ENCODE measurements around the gene PLCD3. TPM values are rescaled to one million over a fixed set of nuclear protein-coding genes. Genes with fewer than 3 reads are reported as not detected.

The PLCD3 gene
- total and polyA plus RNA-seq, 12 donors: 5.8 to 246 (median 82.2) TPM

- no peak overlapping the region for H3K27ac ChIP-seq
- peaks cover 0 to 17% of the 10 kb centered on the region in 2 donors for H3K36me3 ChIP-seq (replicated peaks in 1 of 2)
- no peak for DNase-seq
- H3K4me1 ChIP-seq (replicated peaks in 1 of 2): peaks cover 13 to 16% of the 10 kb centered on the region in 2 donors
- intact Hi-C loops (cut with DNase I): no loop called here
- H3K9me3 ChIP-seq (replicated peaks in 1 of 3): no peaks in the 10 kb centered on the region
- no peaks in the 10 kb centered on the region for H3K27me3 ChIP-seq
- 84 to 91% (median 86%) methylated on average over 7 to 8 of the region's 8 CpGs for WGBS, 4 donors
- no peak overlapping the region for H3K4me3 ChIP-seq
- no peak for TF ChIP-seq POLR2A (IDR thresholded peaks at IDR 0.05)
- TF ChIP-seq, protein P1, sequence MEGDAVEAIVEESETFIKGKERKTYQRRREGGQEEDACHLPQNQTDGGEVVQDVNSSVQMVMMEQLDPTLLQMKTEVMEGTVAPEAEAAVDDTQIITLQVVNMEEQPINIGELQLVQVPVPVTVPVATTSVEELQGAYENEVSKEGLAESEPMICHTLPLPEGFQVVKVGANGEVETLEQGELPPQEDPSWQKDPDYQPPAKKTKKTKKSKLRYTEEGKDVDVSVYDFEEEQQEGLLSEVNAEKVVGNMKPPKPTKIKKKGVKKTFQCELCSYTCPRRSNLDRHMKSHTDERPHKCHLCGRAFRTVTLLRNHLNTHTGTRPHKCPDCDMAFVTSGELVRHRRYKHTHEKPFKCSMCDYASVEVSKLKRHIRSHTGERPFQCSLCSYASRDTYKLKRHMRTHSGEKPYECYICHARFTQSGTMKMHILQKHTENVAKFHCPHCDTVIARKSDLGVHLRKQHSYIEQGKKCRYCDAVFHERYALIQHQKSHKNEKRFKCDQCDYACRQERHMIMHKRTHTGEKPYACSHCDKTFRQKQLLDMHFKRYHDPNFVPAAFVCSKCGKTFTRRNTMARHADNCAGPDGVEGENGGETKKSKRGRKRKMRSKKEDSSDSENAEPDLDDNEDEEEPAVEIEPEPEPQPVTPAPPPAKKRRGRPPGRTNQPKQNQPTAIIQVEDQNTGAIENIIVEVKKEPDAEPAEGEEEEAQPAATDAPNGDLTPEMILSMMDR (IDR thresholded peaks at IDR 0.05): no peak
Measured at GRCh38 chr17:45119964-45120363, 12.4 kb downstream of the PLCD3 start.

DNA sequence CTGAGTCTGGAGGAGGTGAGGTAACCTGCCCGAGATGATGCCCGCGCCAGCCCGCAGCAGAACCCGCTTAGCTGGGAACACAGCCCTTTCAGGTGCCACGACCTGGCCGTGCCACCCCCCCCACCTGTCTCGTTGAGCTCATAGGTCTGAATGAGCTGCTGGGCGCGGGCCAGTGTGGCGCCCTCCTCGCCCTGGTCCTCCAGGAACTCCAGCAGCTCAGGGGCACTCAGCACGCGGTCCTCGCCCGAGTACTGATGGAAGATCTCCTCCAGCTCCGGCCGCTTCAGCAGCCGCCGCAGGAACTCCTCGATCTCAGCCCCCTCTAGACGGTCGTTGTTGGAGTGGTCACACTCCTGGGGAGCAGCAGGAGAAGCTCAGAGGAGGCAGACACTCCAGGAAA, 13.6 kb downstream of the PLCD3 start:
- Histone ChIP-seq H3K36me3 (replicated peaks in 1 of 2) (peaks cover 0 to 17% of the 10 kb centered on the region in 2 donors), H3K9me3 (replicated peaks in 1 of 3) (no peaks in the 10 kb centered on the region), H3K27me3 (no peaks in the 10 kb centered on the region), H3K4me1 (replicated peaks in 1 of 2) (peaks cover 3 to 4% of the 10 kb centered on the region in 2 donors), H3K4me3 (no peak overlapping the region), H3K27ac (no peak overlapping the region)
- intact Hi-C loops (cut with DNase I): no loop called here
- WGBS, 4 donors: 89 to 94% (median 94%) methylated on average over 11 to 23 of the region's 23 CpGs
- no peak for DNase-seq
- TF ChIP-seq, protein P1 (IDR thresholded peaks at IDR 0.05): no peak
- no peak for TF ChIP-seq POLR2A (IDR thresholded peaks at IDR 0.05)

- intact Hi-C loops (cut with DNase I): no loop called here
- no peak for DNase-seq
- Histone ChIP-seq H3K9me3 (replicated peaks in 1 of 3) (no peaks in the 10 kb centered on the region), H3K27me3 (no peaks in the 10 kb centered on the region), H3K4me1 (replicated peaks in 1 of 2) (peaks cover 0 to 3% of the 10 kb centered on the region in 2 donors), H3K36me3 (replicated peaks in 1 of 2) (peaks cover 0 to 20% of the 10 kb centered on the region in 2 donors), H3K4me3 (no peak overlapping the region), H3K27ac (no peak overlapping the region)
- WGBS, 4 donors: 86 to 91% (median 90%) methylated on average over 11 to 20 of the region's 20 CpGs
- no peak for TF ChIP-seq POLR2A (IDR thresholded peaks at IDR 0.05)
- TF ChIP-seq, protein P1 (IDR thresholded peaks at IDR 0.05): no peak
Measured at GRCh38 chr17:45117848-45118646, 14.3 kb downstream of the PLCD3 start.

DNA sequence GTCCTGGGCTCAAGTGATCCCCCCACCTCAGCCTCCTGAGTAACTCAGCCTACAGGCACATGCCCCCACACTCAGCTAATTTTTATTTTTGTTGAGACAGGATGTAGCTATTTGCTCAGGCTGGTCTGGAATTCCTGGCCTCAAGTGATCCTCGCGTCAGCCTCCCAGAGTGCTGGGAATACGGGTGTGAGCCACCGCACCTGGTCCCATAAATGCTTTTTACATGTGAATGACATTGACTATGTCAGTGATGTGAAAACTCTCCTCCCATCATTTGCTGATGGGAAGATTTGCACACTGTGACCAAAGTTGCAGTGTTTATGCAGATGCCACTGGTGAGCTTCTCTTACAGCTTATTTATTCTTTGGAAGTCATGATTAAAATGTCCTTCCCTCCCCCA, 15.0 kb downstream of the PLCD3 start:
- TF ChIP-seq, protein P1 (IDR thresholded peaks at IDR 0.05): no peak
- TF ChIP-seq POLR2A (IDR thresholded peaks at IDR 0.05): no peak
- intact Hi-C loops (cut with DNase I): no loop called here
- Histone ChIP-seq H3K27me3 (no peaks in the 10 kb centered on the region), H3K4me3 (no peak overlapping the region), H3K27ac (no peak overlapping the region), H3K9me3 (replicated peaks in 1 of 3) (no peaks in the 10 kb centered on the region), H3K4me1 (replicated peaks in 1 of 2) (peaks cover 0 to 3% of the 10 kb centered on the region in 2 donors), H3K36me3 (replicated peaks in 1 of 2) (peaks cover 0 to 25% of the 10 kb centered on the region in 2 donors)
- 93 to 100% (median 97%) methylated on average over 4 of the region's 4 CpGs for WGBS, 4 donors
- DNase-seq: no peak

All from adrenal gland (tissue), 12 donors.